Endothelial cell of umbilical vein (primary cell): ENCODE measurements around the gene LTBP1. TPM values are rescaled to one million over a fixed set of nuclear protein-coding genes. Genes with fewer than 3 reads are reported as not detected.

Experiments
- BruUV-seq: library from RNA; stranded (reverse); fragments of 400-500 nt; replicated peaks from 2 replicates; lab custom pipeline; 2021; lab: Mats Ljungman, UMichigan
- CTCF ChIA-PET: fragments of 300-600, 350-600 bp; sonication (Branson Sonifier 250); formaldehyde crosslinking; loops from one replicate; lab custom pipeline; 2021; ENCODE audit warnings: antibody characterized with exemption, inconsistent platforms; lab: Charles Lee
- POLR2A ChIA-PET: fragments of 300-600, 350-600 bp; sonication (Branson Sonifier 250); formaldehyde crosslinking; loops from one replicate; lab custom pipeline; 2021; ENCODE audit warnings: antibody characterized with exemption, inconsistent platforms; lab: Charles Lee
- DNase-seq: peaks from one replicate; pipeline ENCODE4 v3.0.0-alpha.2; 2011; ENCODE audit warnings: low read depth, low spot score
- FAIRE-seq: peaks from 2 replicates; lab custom pipeline; 2011; peaks lifted over from hg19 to GRCh38; lab: Jason Lieb, UNC
- H2AFZ ChIP-seq: 2 replicates; pipeline ENCODE4 v1.6.0; 2012; ENCODE audit warnings: low read depth, low read length, control low read depth, inconsistent platforms
- H3K27ac ChIP-seq: 2 replicates; pipeline ENCODE4 v1.5.1; 2011; ENCODE audit warnings: low read depth, mild to moderate bottlenecking, control low read depth, low read length, moderate library complexity; ENCODE audit not compliant: insufficient read depth
- H3K27me3 ChIP-seq, 2 experiments: 2 replicates each; pipeline versions ENCODE4 v1.6.0 to v1.6.1; 2011; ENCODE audit warnings: low read length in 2 of 2, mixed read lengths in 1 of 2; ENCODE audit not compliant: control insufficient read depth in 2 of 2, insufficient read depth in 2 of 2
- H3K36me3 ChIP-seq, 2 experiments: 2 replicates in 1 of 2; 3 replicates in 1 of 2; pipeline ENCODE4 v1.5.1; 2011; ENCODE audit warnings: low read length in 2 of 2, mild to moderate bottlenecking in 1 of 2, moderate library complexity in 1 of 2; ENCODE audit not compliant: control insufficient read depth in 2 of 2, insufficient read depth in 2 of 2; ENCODE audit errors: extremely low read depth in 1 of 2
- H3K4me1 ChIP-seq: 3 replicates; pipeline ENCODE4 v1.5.1; 2011; ENCODE audit warnings: mild to moderate bottlenecking, low read length; ENCODE audit not compliant: control insufficient read depth, insufficient read depth; ENCODE audit errors: extremely low read depth
- H3K4me2 ChIP-seq: 2 replicates; pipeline ENCODE4 v1.6.1; 2011; ENCODE audit warnings: low read length, control low read depth, mixed read lengths; ENCODE audit not compliant: insufficient read depth
- H3K4me3 ChIP-seq, 3 experiments: fragments of 200-600 bp in 1 of 3; sonication (generic), shearing (Covaris generic) in 1 of 3; replicated peaks in 1 of 3; 2 replicates each; pipeline ENCODE4 v1.5.1; 2011 to 2016; ENCODE audit warnings: control low read depth in 3 of 3, low read length in 3 of 3, mild to moderate bottlenecking in 2 of 3, inconsistent platforms in 1 of 3, low read depth in 1 of 3, moderate library complexity in 1 of 3; ENCODE audit not compliant: insufficient read depth in 1 of 3
- H3K79me2 ChIP-seq: 2 replicates; pipeline ENCODE4 v1.6.0; 2012; ENCODE audit warnings: low read length, inconsistent platforms; ENCODE audit not compliant: control insufficient read depth, insufficient read depth
- H3K9ac ChIP-seq: replicated peaks from 2 replicates; pipeline ENCODE3; 2011; ENCODE audit warnings: low read length, control low read depth; ENCODE audit not compliant: insufficient read depth; ENCODE audit errors: extremely low read depth
- H3K9me1 ChIP-seq: replicated peaks from 3 replicates; pipeline ENCODE4 v1.6.0; 2011; ENCODE audit warnings: mild to moderate bottlenecking, low read length; ENCODE audit not compliant: control insufficient read depth, insufficient read depth; ENCODE audit errors: extremely low read depth
- H3K9me3 ChIP-seq: replicated peaks from 2 replicates; pipeline ENCODE4 v1.5.1; 2012; ENCODE audit warnings: low read length, inconsistent platforms; ENCODE audit not compliant: control insufficient read depth, insufficient read depth
- H4K20me1 ChIP-seq: replicated peaks from 2 replicates; pipeline ENCODE3; 2011; ENCODE audit warnings: mild to moderate bottlenecking, low read length; ENCODE audit not compliant: control insufficient read depth, insufficient read depth; ENCODE audit errors: extremely low read depth
- GATA2 ChIP-seq: IDR thresholded peaks from 2 replicates; pipeline ENCODE4 v1.7.0; 2011; ENCODE audit warnings: low read depth, mild to moderate bottlenecking, moderate library complexity, mixed read lengths, low read length; ENCODE audit not compliant: insufficient read length, insufficient read depth
- JUN ChIP-seq: IDR thresholded peaks from 2 replicates; pipeline ENCODE4 v1.6.1; 2011; ENCODE audit warnings: borderline replicate concordance, low read depth; ENCODE audit not compliant: insufficient read length, insufficient read depth
- MYC ChIP-seq: IDR thresholded peaks from one replicate; pipeline ENCODE4 v1.6.1; 2011; ENCODE audit warnings: mild to moderate bottlenecking, low read depth, low read length
- POLR2A ChIP-seq: IDR thresholded peaks from 2 replicates; pipeline ENCODE4 v1.6.1; 2012; ENCODE audit warnings: low read depth, mild to moderate bottlenecking, control low read depth, low read length
- POLR2AphosphoS5 ChIP-seq: IDR thresholded peaks from 2 replicates; pipeline ENCODE4 v1.6.1; 2012; ENCODE audit warnings: low read depth, mild to moderate bottlenecking, control low read depth, low read length, moderate library complexity; ENCODE audit not compliant: insufficient read depth
- dilution Hi-C: fragments of 300-500 bp; cut with MboI; formaldehyde crosslinking; loops from one replicate; pipeline ENCODE4 v1.15.0; 2019; ENCODE audit warnings: low sequenced_read_pairs; ENCODE audit not compliant: extremely low pct_ligation_motif_present
- intact Hi-C: fragments of 100-400 bp; cut with micrococcal nuclease; formaldehyde crosslinking; loops from one replicate; pipeline ENCODE4 v1.10.0; 2022
- polyA plus RNA-seq, 4 experiments: library from polyadenylated mRNA; depleted of rRNA in 3 of 4; stranded (reverse) in 3 of 4; unstranded in 1 of 4; fragments of >200 nt; gene quantifications; 2 replicates each; pipeline versions ENCODE4 v1.2.1 to v1.2.3, GENCODE V29; 2011 to 2012; ENCODE audit warnings: missing spikeins in 1 of 4
- total RNA-seq: library from RNA; stranded (reverse); gene quantifications from 2 replicates; pipeline ENCODE4 v1.2.3, GENCODE V29; 2021
- TF ChIP-seq, protein P1 (sequence below), 2 donors: IDR thresholded peaks; 1 replicate in 1 of 2; 2 replicates in 1 of 2; pipeline ENCODE4 v1.5.1; 2011; ENCODE audit warnings: low read length in 2 of 2, mild to moderate bottlenecking in 2 of 2, moderate library complexity in 2 of 2, control low read depth in 1 of 2, inconsistent platforms in 1 of 2, low read depth in 1 of 2; ENCODE audit not compliant: insufficient read depth in 1 of 2; ENCODE audit errors: extremely low read depth in 1 of 2
- TF ChIP-seq, protein P2 (sequence below): IDR thresholded peaks from 2 replicates; pipeline ENCODE4 v1.6.1; 2011; ENCODE audit not compliant: insufficient read depth, insufficient read length

LTBP1 gene
- total and polyA plus RNA-seq, 2 donors (not counting 3 experiments of a cell fraction or from before 2014, with no cell fraction given): 57.4 to 68.2 TPM

- POLR2A ChIA-PET: no interaction called here
- intact Hi-C loops: no loop called here
- H3K27me3 ChIP-seq: no peaks in the 10 kb centered on the region
- no peak for TF ChIP-seq JUN
- TF ChIP-seq, protein P1, sequence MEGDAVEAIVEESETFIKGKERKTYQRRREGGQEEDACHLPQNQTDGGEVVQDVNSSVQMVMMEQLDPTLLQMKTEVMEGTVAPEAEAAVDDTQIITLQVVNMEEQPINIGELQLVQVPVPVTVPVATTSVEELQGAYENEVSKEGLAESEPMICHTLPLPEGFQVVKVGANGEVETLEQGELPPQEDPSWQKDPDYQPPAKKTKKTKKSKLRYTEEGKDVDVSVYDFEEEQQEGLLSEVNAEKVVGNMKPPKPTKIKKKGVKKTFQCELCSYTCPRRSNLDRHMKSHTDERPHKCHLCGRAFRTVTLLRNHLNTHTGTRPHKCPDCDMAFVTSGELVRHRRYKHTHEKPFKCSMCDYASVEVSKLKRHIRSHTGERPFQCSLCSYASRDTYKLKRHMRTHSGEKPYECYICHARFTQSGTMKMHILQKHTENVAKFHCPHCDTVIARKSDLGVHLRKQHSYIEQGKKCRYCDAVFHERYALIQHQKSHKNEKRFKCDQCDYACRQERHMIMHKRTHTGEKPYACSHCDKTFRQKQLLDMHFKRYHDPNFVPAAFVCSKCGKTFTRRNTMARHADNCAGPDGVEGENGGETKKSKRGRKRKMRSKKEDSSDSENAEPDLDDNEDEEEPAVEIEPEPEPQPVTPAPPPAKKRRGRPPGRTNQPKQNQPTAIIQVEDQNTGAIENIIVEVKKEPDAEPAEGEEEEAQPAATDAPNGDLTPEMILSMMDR (IDR thresholded peaks at IDR 0.05; ENCODE audit: extremely low read depth in 1 of 2, insufficient read depth in 1 of 2, low read depth in 1 of 2, low read length in 2 of 2): no peak
- TF ChIP-seq GATA2: no peak
- no peak for TF ChIP-seq POLR2A
- TF ChIP-seq, protein P2, sequence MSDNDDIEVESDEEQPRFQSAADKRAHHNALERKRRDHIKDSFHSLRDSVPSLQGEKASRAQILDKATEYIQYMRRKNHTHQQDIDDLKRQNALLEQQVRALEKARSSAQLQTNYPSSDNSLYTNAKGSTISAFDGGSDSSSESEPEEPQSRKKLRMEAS: no peak
- no peak for TF ChIP-seq POLR2AphosphoS5
- no peak for TF ChIP-seq MYC
- H3K9ac ChIP-seq: no peak overlapping the region
- H3K27ac ChIP-seq: no peak overlapping the region
- H3K79me2 ChIP-seq: no peaks in the 10 kb centered on the region
- BruUV-seq: no TSS peak
- H3K4me3 ChIP-seq: no peak overlapping the region
- H3K9me3 ChIP-seq: no peaks in the 10 kb centered on the region
- DNase-seq (no peak), FAIRE-seq (peak; percentile 24)
- H4K20me1 ChIP-seq: no peaks in the 10 kb centered on the region
- peaks cover 37% of the 10 kb centered on the region for H3K4me1 ChIP-seq
- CTCF ChIA-PET: interaction anchor here (2.7 kb wide), 1 partner anchor 19 kb away, joined by 20 read pairs; no protein-coding TSS in a partner anchor
- no peak overlapping the region for H3K4me2 ChIP-seq
- H2AFZ ChIP-seq: no peak overlapping the region
- dilution Hi-C loops: no loop called here
- no peaks in the 10 kb centered on the region for H3K36me3 ChIP-seq
- no peaks in the 10 kb centered on the region for H3K9me1 ChIP-seq
These were observed 475.1 kb downstream of the LTBP1 start for GRCh38 chr2:33421820-33422219.
